ENCODE measurements around the gene CLDND2.
"Not testable (repeated sequence)": the region's sequence is repeated elsewhere in the genome, so short reads cannot be mapped to it uniquely, and the experiment has no call there.

GRCh38 chr19:51416422-51416821 lies 47.6 kb upstream of the CLDND2 start:
- TF ChIP-seq, protein P1, sequence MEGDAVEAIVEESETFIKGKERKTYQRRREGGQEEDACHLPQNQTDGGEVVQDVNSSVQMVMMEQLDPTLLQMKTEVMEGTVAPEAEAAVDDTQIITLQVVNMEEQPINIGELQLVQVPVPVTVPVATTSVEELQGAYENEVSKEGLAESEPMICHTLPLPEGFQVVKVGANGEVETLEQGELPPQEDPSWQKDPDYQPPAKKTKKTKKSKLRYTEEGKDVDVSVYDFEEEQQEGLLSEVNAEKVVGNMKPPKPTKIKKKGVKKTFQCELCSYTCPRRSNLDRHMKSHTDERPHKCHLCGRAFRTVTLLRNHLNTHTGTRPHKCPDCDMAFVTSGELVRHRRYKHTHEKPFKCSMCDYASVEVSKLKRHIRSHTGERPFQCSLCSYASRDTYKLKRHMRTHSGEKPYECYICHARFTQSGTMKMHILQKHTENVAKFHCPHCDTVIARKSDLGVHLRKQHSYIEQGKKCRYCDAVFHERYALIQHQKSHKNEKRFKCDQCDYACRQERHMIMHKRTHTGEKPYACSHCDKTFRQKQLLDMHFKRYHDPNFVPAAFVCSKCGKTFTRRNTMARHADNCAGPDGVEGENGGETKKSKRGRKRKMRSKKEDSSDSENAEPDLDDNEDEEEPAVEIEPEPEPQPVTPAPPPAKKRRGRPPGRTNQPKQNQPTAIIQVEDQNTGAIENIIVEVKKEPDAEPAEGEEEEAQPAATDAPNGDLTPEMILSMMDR (conservative IDR thresholded peaks at IDR 0.05 in 1 of 2, IDR thresholded peaks at IDR 0.05 in 1 of 2; ENCODE audit: low read depth in 1 of 2, low read length in 2 of 2), result not testable (repeated sequence)
- TF ChIP-seq EZH2 (IDR thresholded peaks at IDR 0.05; ENCODE audit: low read length, missing control alignments), result not testable (repeated sequence)

Data from fibroblast of lung (primary cell).